NT2/D1 (cell line): ENCODE data around the gene TESPA1.

Source experiments
- YY1 ChIP-seq: IDR thresholded peaks from 2 replicates; pipeline ENCODE4 v1.6.1; 2011; ENCODE audit not compliant: insufficient read length, insufficient read depth
- ZNF274 ChIP-seq: IDR thresholded peaks from 2 replicates; pipeline ENCODE4 v1.6.1; 2011; ENCODE audit warnings: mild to moderate bottlenecking, low read depth, low read length

DNA sequence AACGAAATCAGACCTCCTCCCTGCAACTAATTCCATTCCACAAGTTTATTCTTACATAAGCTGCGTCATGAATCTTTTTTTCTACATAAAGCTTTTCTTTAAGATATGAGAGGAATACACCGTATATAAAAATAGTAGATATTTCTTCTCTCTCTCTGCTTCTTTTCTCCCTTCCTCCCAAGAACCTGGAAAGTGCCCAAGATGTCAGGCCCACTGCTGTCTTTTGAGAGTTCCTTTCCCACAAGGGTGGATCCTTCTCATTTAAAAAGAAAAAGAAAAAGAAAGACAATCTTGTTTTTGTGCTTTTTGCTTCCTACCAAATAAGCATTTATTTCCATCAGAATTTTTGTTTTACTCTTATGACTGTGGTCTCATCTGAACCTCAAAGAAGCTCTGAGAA lies 11.0 kb downstream of the TESPA1 start:
- TF ChIP-seq YY1 = no peak
- TF ChIP-seq ZNF274 = no peak
